ENCODE data around the gene TIAM2.

The TIAM2 gene

DNA sequence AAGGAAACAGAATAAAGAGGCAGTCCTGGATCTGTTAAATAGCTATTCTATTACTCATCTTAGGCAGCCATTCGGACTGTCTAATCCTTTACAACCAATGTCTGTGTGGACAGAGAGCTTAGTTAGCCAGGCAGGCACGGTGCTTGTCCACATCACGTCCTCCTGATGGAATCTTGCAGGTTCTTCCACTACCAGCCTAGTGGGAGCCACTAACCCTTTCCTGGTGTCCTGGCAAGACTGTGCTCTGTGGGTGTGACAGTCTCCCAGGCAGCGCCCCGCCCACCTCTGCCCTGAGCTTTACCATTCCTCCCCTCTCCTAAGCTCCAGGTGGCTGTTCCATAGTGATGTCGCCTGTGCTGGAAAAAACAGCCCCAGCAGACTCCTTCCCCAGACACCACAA is 190.4 kb downstream of the TIAM2 start:
- peak in 1 of 10 donors; percentile 85 for DNase-seq
- intact Hi-C loops (cut with DNase I): no loop called here

DNA sequence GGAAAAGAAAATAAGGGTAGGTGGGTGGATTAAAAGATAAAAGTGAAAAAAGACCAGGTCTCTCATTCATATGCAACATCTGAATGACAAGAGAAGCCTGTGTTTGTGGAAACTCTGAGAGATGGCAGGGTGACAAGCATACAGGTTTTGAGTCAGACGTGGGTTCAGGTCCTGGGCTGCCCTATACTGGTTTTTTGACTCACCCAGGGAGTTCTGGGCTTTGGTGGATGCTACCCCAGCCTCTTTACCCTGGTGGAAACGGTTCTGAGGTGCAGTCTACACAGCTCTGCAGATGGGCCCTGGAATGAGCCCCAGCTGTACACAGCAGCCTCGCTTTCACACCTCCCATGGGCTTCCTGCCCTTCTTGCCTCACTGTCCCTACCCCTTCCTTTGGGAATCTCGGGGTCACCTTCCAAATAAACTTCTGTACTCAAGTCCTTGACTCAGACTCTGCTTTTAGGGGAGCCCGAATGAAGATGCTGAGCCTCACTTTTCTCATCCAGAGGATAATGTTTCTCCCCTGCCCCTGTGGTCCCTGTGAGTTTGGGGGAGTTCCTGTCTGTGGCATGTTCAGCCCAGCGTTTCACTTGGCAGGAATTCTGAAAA is 191.0 kb downstream of the TIAM2 start:
- DNase-seq: no peak
- intact Hi-C loops (cut with DNase I): no loop called here

GRCh38 chr6:155187106-155187505 is 192.0 kb downstream of the TIAM2 start:
- no peak for DNase-seq
- intact Hi-C loops (cut with DNase I): no loop called here

DNA sequence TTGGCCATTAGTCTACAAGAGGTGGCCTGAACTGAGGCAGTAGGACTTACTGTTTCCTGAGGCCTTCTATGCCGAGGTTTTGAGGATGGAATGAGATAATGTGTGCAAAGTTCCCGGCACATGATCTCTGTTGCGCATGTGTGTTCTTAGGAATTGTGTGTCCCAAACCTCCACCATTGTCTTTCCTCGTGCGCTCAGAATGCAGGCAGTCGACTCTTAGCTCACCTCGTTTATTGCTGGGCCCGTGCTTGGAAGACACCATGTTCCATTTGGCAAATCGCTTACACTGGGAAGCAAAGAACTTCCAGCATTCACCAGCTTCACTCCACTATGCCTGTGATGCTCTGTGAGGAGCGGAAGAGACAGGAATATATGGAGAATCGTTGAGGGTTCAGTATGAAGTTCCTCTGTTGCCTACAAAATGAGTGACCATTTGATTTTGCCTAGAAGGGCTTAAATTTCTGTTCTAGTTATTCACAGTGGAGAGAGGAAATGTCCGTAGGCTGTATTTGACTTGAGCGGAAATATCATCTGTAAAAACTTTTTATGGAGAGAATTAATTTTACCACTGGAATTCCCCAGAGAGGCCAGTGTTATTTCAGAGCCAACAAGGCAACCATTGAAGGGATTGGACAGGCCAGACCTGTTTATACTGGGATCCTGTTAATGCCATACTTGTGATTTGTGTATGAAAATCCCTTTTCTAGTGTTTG is 193.0 kb downstream of the TIAM2 start:
- no peak for DNase-seq
- intact Hi-C loops (cut with DNase I): no loop called here

GRCh38 chr6:155188707-155189496 is 193.8 kb downstream of the TIAM2 start:
- no peak for DNase-seq
- intact Hi-C loops (cut with DNase I): no loop called here

- intact Hi-C loops (cut with DNase I): no loop called here
- no peak for DNase-seq
Observed at GRCh38 chr6:155190677-155191076, 195.6 kb downstream of the TIAM2 start.

DNA sequence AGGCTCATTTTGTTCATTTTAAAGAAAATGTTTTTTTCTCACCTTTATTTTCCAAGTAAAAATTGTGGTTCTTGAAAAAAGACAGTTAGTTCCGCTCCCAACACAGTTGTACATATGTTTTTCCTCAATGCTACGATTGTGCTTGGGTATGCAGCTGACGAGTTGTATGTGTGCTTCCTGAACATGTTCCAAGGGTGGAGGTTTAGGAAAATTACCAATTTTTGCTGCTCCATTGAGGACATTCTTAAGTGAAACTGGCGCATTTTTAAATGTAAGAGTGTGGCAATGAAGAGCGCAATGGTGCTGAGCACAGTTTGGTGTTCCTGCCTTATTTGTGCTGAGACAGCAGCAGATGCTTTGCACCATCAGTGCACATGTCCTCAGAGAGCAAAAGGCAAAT is 198.4 kb downstream of the TIAM2 start:
- intact Hi-C loops (cut with DNase I): no loop called here
- no peak for DNase-seq

- intact Hi-C loops (cut with DNase I): no loop called here
- no peak for DNase-seq
Observed at GRCh38 chr6:155194399-155194798, 199.3 kb downstream of the TIAM2 start.

DNA sequence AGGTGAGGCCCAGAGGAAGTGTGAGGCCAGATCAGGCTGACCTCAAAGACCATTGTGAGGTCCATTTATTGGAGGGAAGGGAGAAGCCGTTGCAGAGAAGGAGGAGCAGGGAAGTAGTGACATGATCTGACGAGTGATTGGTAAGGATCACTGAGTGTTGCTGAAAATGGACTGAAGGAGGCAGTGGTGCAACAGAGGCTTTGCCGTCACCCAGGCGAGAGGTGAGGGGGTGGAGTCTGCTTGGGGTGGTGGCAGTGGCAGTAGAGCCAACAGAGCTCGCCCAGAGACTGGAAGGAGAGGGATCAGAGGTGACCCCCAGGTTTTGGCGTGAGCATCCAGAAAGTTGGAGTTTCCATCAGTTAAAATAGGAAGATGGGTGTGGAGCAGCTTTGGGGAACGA is 200.8 kb downstream of the TIAM2 start:
- no peak for DNase-seq
- intact Hi-C loops (cut with DNase I): no loop called here

- intact Hi-C loops (cut with DNase I): no loop called here
- no peak for DNase-seq
Observed at GRCh38 chr6:155196911-155197310, 201.8 kb downstream of the TIAM2 start.

DNA sequence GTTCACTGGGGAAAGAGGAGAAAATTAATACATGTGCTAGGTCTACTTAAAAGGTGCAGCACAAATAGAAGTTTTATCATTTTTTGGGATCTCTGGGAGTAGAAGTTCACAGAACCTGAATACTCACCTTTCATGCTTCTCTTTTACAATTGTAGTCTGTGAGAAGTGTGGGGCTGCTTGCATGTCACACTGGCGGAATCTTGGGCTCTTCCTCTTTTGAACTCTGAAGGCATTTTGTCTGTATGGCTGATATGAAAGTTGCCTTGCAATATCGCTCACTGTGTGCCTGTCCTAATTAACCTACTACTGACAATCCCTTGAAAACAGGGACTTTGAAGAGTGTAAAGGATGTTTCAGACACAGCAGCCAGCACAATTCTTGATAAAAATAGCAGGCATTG is 202.8 kb downstream of the TIAM2 start:
- intact Hi-C loops (cut with DNase I): no loop called here
- DNase-seq: no peak

DNA sequence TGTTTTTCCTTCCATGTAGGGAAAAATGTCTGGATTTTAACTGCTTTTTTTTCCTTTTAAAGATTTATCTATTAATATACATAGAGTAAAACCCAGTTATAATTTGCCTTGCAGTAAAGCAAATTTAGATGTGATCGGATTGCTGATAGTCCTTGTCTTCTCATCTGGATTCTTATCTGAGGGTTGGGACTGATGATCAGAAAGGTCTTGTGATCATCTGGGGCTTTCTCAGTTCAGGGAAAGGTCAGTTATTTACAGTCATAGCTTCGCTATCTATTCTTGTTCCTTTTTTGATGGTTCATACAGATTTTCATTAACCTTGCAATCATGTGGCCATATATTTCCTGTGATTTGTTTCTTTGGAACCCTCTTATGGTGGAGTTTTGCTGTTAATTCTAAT is 204.9 kb downstream of the TIAM2 start:
- intact Hi-C loops (cut with DNase I): no loop called here
- no peak for DNase-seq

- intact Hi-C loops (cut with DNase I): no loop called here
- peak in 1 of 10 donors; percentile 33 for DNase-seq
Observed at GRCh38 chr6:155201461-155202226, 206.5 kb downstream of the TIAM2 start.

DNA sequence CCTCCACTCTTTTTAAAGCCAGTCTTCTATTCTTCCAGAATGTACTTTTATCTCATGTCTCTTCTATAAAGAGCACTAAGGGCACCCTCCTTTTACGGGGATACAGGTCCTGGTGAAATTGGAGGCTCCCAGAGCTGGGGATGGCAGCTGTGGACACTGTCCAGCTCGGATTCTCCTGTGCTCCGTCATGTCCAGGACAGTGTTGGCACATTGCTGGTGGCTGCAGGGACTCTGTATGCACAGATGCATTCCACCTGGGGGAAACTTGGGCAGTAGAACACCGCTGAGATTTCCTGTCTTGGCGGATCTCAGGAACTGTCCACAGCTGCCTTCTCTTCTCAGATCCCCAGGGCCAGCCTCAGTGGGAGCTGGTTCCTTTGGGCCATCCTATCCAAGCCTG is 212.1 kb downstream of the TIAM2 start:
- no peak for DNase-seq
- intact Hi-C loops (cut with DNase I): no loop called here

DNA sequence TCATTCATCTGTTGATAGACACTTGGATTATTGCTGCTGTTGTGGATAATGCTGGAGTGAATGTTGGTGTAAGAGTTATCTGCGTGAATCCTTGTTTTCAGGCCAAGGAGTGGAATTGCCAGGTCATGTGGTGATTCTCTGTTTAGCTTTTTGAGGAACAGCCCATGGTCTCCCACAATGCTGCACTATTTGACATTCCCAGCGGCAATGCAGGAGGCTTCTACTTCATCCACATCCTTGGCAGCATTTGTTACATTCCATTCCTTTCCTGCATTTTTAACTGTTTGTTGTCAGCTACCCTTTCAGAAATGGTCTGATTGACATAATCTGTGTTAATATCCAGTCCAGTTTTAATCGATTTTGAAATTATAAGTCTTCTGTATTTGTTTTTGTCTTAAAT is 217.0 kb downstream of the TIAM2 start:
- DNase-seq: no peak
- intact Hi-C loops (cut with DNase I): no loop called here

- no peak for DNase-seq
Observed at GRCh38 chr6:155212616-155213380, 217.7 kb downstream of the TIAM2 start.

GRCh38 chr6:155213611-155214372 is 218.7 kb downstream of the TIAM2 start:
- DNase-seq: no peak
- intact Hi-C loops (cut with DNase I): no loop called here

More at GRCh38 chr6:155212616-155213380, 217.7 kb downstream of the TIAM2 start:
- intact Hi-C loops (cut with DNase I): no loop called here

GRCh38 chr6:155215906-155216305 is 220.8 kb downstream of the TIAM2 start:
- intact Hi-C loops (cut with DNase I): no loop called here
- no peak for DNase-seq

DNA sequence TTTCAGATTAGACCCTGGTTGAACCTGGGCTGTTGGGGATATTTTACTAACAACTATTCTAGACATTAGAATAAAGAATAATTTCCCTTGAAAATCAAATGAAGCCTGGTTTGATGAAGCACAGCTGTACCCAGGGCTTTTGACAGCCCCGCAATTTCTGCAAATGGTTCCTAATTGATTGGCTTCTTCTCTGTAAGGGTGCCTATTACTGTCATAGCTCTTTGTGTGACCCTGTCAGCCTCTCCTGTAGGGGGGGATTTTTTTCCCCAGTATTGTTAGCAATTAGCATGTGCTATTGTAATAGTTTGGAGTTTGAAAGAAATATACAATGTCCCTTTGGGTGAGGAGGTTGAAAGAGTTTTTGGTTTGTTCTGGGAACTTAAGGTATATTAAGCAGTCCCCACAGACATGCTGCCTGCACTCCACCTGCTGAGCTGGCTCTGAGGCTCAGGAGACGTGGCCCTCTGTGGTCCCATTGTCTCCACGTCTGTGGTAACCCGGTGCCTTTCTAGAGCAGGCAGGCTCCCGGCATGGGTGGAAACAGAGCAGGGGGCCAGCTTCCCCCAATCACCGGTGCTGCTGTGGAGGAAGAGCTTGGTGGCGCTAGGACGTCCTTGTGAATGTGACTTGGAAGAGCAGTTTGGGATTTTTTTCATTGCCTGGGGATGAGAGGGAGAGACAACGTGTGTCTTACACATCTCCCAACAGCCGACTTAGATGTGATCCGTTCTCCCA is 221.4 kb downstream of the TIAM2 start:
- peak in 6 of 10 donors; percentile 41 to 91 (median 72) for DNase-seq
- intact Hi-C loops (cut with DNase I): no loop called here
